Ascending aorta (tissue), 2 donors: ENCODE measurements around the gene POU3F1. TPM values are rescaled to one million over a fixed set of nuclear protein-coding genes. Genes with fewer than 3 reads are reported as not detected.

ENCODE experiments used
- DNase-seq, 2 donors: peaks; one replicate each; pipeline ENCODE4 v3.0.0-alpha.2; 2019; ENCODE audit warnings: low spot score in 2 of 2
- H3K27ac ChIP-seq, 2 donors: fragments of 200-600 bp; sonication (generic); one replicate each; pipeline ENCODE4 v1.5.1; 2016 to 2017; ENCODE audit warnings: mild to moderate bottlenecking in 1 of 2
- H3K27me3 ChIP-seq: fragments of 200-600 bp; sonication (generic); one replicate; pipeline ENCODE4 v1.5.1; 2017
- H3K36me3 ChIP-seq, 2 donors: fragments of 200-600 bp; sonication (generic); one replicate each; pipeline ENCODE4 v1.5.1; 2016
- H3K4me1 ChIP-seq, 2 donors: fragments of 200-600 bp; sonication (generic); one replicate each; pipeline ENCODE4 v1.5.1; 2016 to 2017; ENCODE audit warnings: mild to moderate bottlenecking in 1 of 2
- H3K4me3 ChIP-seq, 2 donors: fragments of 200-600 bp; sonication (generic); one replicate each; pipeline ENCODE4 v1.5.1; 2016 to 2017; ENCODE audit warnings: mild to moderate bottlenecking in 1 of 2
- H3K9me3 ChIP-seq, 2 donors: fragments of 200-600 bp; sonication (generic); one replicate each; pipeline ENCODE4 v1.5.1; 2016
- CTCF ChIP-seq, 3 experiments: fragments of 200-600 bp in 2 of 3; fragments of 450-650 bp in 1 of 3; sonication (generic) in 2 of 3; IDR thresholded peaks; one replicate each; pipeline ENCODE4 v1.5.1; 2016 to 2019; ENCODE audit warnings: antibody characterized with exemption in 3 of 3, mild to moderate bottlenecking in 1 of 3, moderate library complexity in 1 of 3
- intact Hi-C: fragments of 100-400 bp; cut with DNase I; formaldehyde crosslinking; loops from one replicate; pipeline ENCODE4 v1.15.1; 2023
- total RNA-seq: library from RNA; depleted of rRNA; stranded (reverse); fragments of >200 nt; gene quantifications from one replicate; pipeline ENCODE4 v1.1.0, GENCODE V29; 2016

Gene POU3F1
- total RNA-seq, 1 donor from 2014 or later, result not detected

DNA sequence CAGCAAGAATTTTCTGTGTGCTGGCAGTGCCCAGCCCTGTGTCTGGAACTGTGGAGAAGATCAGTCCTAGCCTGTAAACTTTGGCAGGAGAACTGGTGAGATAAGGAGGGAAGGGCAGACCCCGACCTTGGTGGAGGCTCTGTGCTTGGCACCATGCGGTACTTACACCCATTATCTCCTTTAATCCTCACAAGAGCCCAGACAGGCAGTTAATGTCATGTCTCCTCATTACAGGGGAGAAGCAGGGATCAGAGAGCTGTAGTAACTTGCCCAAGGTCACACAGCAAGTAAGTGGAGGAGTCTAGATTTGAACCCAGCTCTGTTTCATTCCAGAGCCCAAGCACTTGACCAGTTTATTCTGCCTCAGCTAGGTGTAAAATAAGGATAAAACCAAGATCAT is 13.9 kb upstream of the POU3F1 start:
- no peaks in the 10 kb centered on the region for H3K27me3 ChIP-seq
- no peaks in the 10 kb centered on the region for H3K4me1 ChIP-seq
- no peak for DNase-seq
- no peak overlapping the region for H3K4me3 ChIP-seq
- no peaks in the 10 kb centered on the region for H3K36me3 ChIP-seq
- H3K27ac ChIP-seq, result no peak overlapping the region
- intact Hi-C loops, result no loop called here
- no peaks in the 10 kb centered on the region for H3K9me3 ChIP-seq
- TF ChIP-seq CTCF (IDR thresholded peaks at IDR 0.05), result no peak

- DNase-seq, result no peak
- H3K4me3 ChIP-seq, result no peak overlapping the region
- no peak overlapping the region for H3K27ac ChIP-seq
- TF ChIP-seq CTCF (IDR thresholded peaks at IDR 0.05), result no peak
- intact Hi-C loops, result no loop called here
- no peaks in the 10 kb centered on the region for H3K36me3 ChIP-seq
- H3K9me3 ChIP-seq, result no peaks in the 10 kb centered on the region
- H3K27me3 ChIP-seq, result no peaks in the 10 kb centered on the region
- H3K4me1 ChIP-seq, result no peaks in the 10 kb centered on the region
Observed at GRCh38 chr1:38059635-38060250, 13.2 kb upstream of the POU3F1 start.

DNA sequence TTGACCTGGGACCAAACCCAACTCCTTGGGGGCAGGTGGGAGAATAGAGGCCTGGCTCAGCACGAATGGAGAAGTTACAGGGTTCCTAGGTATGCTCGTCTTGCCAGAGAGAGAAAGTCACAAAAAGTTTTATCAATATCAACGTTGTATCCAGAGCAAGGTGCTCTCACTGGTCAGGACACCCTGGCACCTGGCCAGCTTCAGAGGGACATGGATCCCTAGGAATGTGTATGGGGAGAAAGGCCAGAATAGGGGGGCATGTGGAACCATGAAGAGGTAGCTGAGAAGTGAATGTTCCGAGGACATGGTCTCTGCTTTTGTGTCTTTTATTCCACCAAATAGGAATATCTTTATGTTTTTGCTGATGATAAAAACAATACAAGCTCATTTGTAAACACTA is 9.4 kb upstream of the POU3F1 start:
- Histone ChIP-seq H3K27ac (no peak overlapping the region), H3K36me3 (no peaks in the 10 kb centered on the region), H3K27me3 (no peaks in the 10 kb centered on the region), H3K4me1 (no peaks in the 10 kb centered on the region), H3K9me3 (no peaks in the 10 kb centered on the region), H3K4me3 (no peak overlapping the region)
- intact Hi-C loops, result no loop called here
- no peak for TF ChIP-seq CTCF (IDR thresholded peaks at IDR 0.05)
- no peak for DNase-seq

DNA sequence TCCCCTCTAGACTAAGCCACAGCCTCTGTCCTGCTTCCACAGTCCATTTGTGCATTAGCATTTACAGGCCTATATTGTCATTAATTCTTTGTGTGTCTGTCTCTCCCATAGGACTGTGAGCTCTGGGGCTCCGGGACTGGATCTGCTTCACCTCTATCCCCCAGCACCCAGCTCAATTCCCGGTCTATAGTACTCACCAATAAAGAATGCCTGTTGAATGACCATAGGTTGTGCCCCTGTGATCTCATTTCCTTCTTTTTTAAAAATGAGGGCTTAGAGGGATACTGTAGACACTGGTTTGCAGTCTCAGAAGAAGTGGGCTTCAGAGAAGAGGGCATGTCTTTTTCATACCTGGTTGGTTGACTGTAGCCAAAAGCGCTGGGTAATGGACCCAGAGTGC is 8.8 kb upstream of the POU3F1 start:
- H3K27me3 ChIP-seq, result no peaks in the 10 kb centered on the region
- H3K27ac ChIP-seq, result no peak overlapping the region
- H3K9me3 ChIP-seq, result no peaks in the 10 kb centered on the region
- no peaks in the 10 kb centered on the region for H3K4me1 ChIP-seq
- H3K4me3 ChIP-seq, result no peak overlapping the region
- no peaks in the 10 kb centered on the region for H3K36me3 ChIP-seq
- intact Hi-C loops, result no loop called here
- TF ChIP-seq CTCF (IDR thresholded peaks at IDR 0.05), result no peak
- DNase-seq, result no peak

- Histone ChIP-seq H3K27ac (no peak overlapping the region), H3K4me3 (no peak overlapping the region), H3K36me3 (no peaks in the 10 kb centered on the region), H3K9me3 (no peaks in the 10 kb centered on the region), H3K27me3 (no peaks in the 10 kb centered on the region), H3K4me1 (no peaks in the 10 kb centered on the region)
- TF ChIP-seq CTCF (IDR thresholded peaks at IDR 0.05), result no peak
- intact Hi-C loops, result no loop called here
- no peak for DNase-seq
Observed at GRCh38 chr1:38053416-38054091, 7.0 kb upstream of the POU3F1 start.
